Thyroid gland (tissue), 4 donors: ENCODE results near the gene ZNF462.

Experiments used
- CTCF ChIP-seq, 6 experiments: fragments of 200-600 bp in 3 of 6; fragments of 450-650 bp in 3 of 6; sonication (generic) in 3 of 6; IDR thresholded peaks; one replicate each; pipeline ENCODE4 v1.5.1; 2016 to 2019; ENCODE audit warnings: antibody characterized with exemption in 6 of 6, mild to moderate bottlenecking in 2 of 6, inconsistent platforms in 1 of 6, moderate library complexity in 1 of 6
- POLR2A ChIP-seq, 2 donors: fragments of 450-650 bp; IDR thresholded peaks; one replicate each; pipeline ENCODE4 v1.6.1; 2017; ENCODE audit warnings: antibody characterized with exemption in 2 of 2, mild to moderate bottlenecking in 2 of 2, moderate library complexity in 1 of 2

- TF ChIP-seq CTCF (IDR thresholded peaks at IDR 0.05) (no peak), POLR2A (IDR thresholded peaks at IDR 0.05) (no peak)
Measured at GRCh38 chr9:106969696-106970095, 106.7 kb downstream of the ZNF462 start.
